Epidermal melanocyte (primary cell): Measurements from ENCODE around the gene KRTAP5-4.

Experiments
- DNase-seq: peaks from one replicate; pipeline ENCODE4 v3.0.0; 2011; ENCODE audit warnings: low spot score; ENCODE audit not compliant: insufficient read length

The KRTAP5-4 gene

GRCh38 chr11:1573077-1573902, 48.6 kb downstream of the KRTAP5-4 start:
- no peak for DNase-seq

GRCh38 chr11:1572197-1573076, 49.5 kb downstream of the KRTAP5-4 start, which contains the start of gene DUSP8:
Gene DUSP8 (minus strand): TSS chr11:1572271. CDS start chr11:1565826, 6,445 bp downstream.
- DNase-seq: peak; percentile 91

GRCh38 chr11:1571760-1572196, 50.2 kb downstream of the KRTAP5-4 start:
- no peak for DNase-seq
